ENCODE results near the gene PCCA. TPM values are rescaled to one million over a fixed set of nuclear protein-coding genes. Genes with fewer than 3 reads are reported as not detected.

PCCA gene
- total RNA-seq, 2 experiments from 2014 or later: 7.9 to 8.2 TPM

DNA sequence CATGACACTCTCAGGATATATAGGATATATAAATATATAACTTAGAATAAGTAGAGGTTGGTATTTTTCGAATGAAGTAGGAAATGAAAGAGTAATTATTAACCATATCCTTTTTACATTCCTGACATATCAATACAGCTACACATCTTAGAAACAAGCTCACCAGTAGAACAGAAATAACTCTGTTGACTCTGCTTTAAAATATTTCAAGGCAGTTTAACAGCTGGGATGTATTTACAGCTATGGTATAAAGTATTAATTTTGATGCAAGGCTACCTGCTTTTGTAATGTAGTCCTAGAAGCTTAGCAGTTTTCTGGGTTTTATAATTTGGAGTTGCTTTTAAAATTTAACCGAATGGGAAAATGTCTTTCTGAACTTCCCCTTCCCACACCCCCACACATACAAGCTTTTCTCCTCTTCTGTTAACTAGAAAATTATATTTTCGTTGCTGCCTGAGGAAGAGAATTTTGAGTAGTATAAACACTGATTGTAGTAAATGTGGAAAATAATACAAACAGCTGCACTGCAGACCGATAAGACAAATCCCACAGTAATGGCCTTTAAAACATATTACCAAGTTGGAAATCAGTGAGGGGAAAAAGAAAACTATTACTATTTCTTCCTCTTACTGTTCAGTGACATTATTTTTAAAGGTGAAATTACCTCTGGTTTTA, 352.0 kb downstream of the PCCA start:
- no peak overlapping the region for H3K27ac Mint-ChIP-seq
- H3K9me3 Mint-ChIP-seq: no peaks in the 10 kb centered on the region
- no peak overlapping the region for H3K4me3 Mint-ChIP-seq
- ChIA-PET POLR2A (no interaction called here), CTCF (no interaction called here)
- no peaks in the 10 kb centered on the region for H3K27me3 Mint-ChIP-seq
- no peak for DNase-seq
- H3K36me3 Mint-ChIP-seq: no peaks in the 10 kb centered on the region
- intact Hi-C loops (cut with micrococcal nuclease): no loop called here
- H3K4me1 Mint-ChIP-seq (ENCODE audit: low read depth): no peaks in the 10 kb centered on the region

- POLR2A ChIA-PET: no interaction called here
- no peaks in the 10 kb centered on the region for H3K36me3 Mint-ChIP-seq
- CTCF ChIA-PET: no interaction called here
- H3K4me3 Mint-ChIP-seq: no peak overlapping the region
- H3K4me1 Mint-ChIP-seq (ENCODE audit: low read depth): no peaks in the 10 kb centered on the region
- no peak overlapping the region for H3K27ac Mint-ChIP-seq
- no peaks in the 10 kb centered on the region for H3K9me3 Mint-ChIP-seq
- H3K27me3 Mint-ChIP-seq: no peaks in the 10 kb centered on the region
- no peak for DNase-seq
- intact Hi-C loops (cut with micrococcal nuclease): no loop called here
Measured at GRCh38 chr13:100442095-100442832, 353.4 kb downstream of the PCCA start.

DNA sequence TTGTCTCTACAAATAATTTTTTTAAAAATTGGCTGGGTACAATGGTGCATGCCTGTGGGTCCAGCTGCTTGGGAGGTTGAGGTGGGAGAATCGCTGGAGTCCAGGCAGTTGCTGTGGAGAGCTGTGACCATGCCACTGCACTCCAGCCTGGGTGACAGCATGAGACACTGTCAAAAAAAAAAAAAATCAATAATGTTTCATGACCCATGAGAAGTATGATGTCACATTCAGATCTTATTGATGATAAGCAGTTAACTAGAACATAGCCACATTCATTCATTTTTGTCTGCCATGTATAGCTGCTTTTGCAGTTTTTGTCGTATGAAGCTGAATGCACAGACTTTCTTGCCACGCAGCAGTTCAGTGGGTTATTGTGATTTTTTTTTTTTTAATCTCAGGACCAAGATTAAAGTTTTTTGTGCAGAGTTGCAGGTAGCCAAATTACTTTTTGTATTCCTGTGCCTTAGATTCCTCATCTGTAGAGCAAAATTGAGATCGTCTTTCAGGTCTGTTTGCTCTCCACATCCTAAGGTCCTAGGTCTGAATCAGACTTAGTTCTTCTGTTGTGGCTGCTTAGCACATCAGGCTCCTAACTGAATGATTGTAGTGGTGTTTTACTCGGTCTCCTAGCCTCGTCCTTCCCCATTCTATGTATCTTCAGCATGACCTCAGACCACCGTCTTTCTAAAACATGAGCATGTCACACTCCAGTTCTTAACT, 354.5 kb downstream of the PCCA start:
- Mint-ChIP-seq H3K4me3 (no peak overlapping the region), H3K36me3 (no peaks in the 10 kb centered on the region), H3K9me3 (no peaks in the 10 kb centered on the region), H3K27ac (no peak overlapping the region), H3K27me3 (no peaks in the 10 kb centered on the region), H3K4me1 (ENCODE audit: low read depth) (no peaks in the 10 kb centered on the region)
- no peak for DNase-seq
- ChIA-PET CTCF (no interaction called here), POLR2A (no interaction called here)
- intact Hi-C loops (cut with micrococcal nuclease): no loop called here

DNA sequence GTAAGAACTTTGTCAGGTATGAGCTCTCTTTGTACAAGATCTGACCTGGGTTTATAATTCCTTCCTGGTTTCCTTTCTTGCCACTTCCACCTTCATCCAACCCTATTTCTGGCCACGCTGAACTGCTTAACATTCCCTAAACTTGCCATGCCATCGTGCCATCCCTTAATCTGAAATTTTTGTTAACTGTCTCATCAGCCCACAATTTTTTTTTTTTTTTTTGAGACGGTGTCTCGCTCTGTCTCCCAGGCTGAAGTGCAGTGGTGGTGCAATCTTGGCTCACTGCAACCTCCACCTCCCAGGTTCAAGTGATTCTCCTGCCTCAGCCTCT, 355.1 kb downstream of the PCCA start:
- Mint-ChIP-seq H3K27me3 (no peaks in the 10 kb centered on the region), H3K9me3 (no peaks in the 10 kb centered on the region), H3K27ac (no peak overlapping the region), H3K4me1 (ENCODE audit: low read depth) (no peaks in the 10 kb centered on the region), H3K36me3 (peaks cover 3% of the 10 kb centered on the region), H3K4me3 (no peak overlapping the region)
- ChIA-PET POLR2A (no interaction called here), CTCF (no interaction called here)
- DNase-seq: no peak
- intact Hi-C loops (cut with micrococcal nuclease): no loop called here

- Mint-ChIP-seq H3K4me3 (no peak overlapping the region), H3K27ac (no peak overlapping the region), H3K4me1 (ENCODE audit: low read depth) (no peaks in the 10 kb centered on the region), H3K27me3 (no peaks in the 10 kb centered on the region), H3K36me3 (peaks cover 6% of the 10 kb centered on the region), H3K9me3 (no peaks in the 10 kb centered on the region)
- POLR2A ChIA-PET: no interaction called here
- intact Hi-C loops (cut with micrococcal nuclease): no loop called here
- CTCF ChIA-PET: no interaction called here
- no peak for DNase-seq
Measured at GRCh38 chr13:100447831-100448230, 358.9 kb downstream of the PCCA start.

- POLR2A ChIA-PET: no interaction called here
- Mint-ChIP-seq H3K36me3 (peaks cover 6% of the 10 kb centered on the region), H3K27me3 (no peaks in the 10 kb centered on the region), H3K9me3 (no peaks in the 10 kb centered on the region), H3K27ac (no peak overlapping the region), H3K4me3 (no peak overlapping the region), H3K4me1 (ENCODE audit: low read depth) (peaks cover 6% of the 10 kb centered on the region)
- intact Hi-C loops (cut with micrococcal nuclease): no loop called here
- DNase-seq: no peak
- CTCF ChIA-PET: no interaction called here
Measured at GRCh38 chr13:100451923-100452322, 363.0 kb downstream of the PCCA start.

- H3K4me1 Mint-ChIP-seq (ENCODE audit: low read depth): peaks cover 6% of the 10 kb centered on the region
- ChIA-PET CTCF (no interaction called here), POLR2A (no interaction called here)
- H3K27ac Mint-ChIP-seq: no peak overlapping the region
- no peaks in the 10 kb centered on the region for H3K27me3 Mint-ChIP-seq
- peaks cover 3% of the 10 kb centered on the region for H3K36me3 Mint-ChIP-seq
- intact Hi-C loops (cut with micrococcal nuclease): no loop called here
- no peak for DNase-seq
- no peak overlapping the region for H3K4me3 Mint-ChIP-seq
- peaks cover 6% of the 10 kb centered on the region for H3K9me3 Mint-ChIP-seq
Measured at GRCh38 chr13:100454876-100455275, 366.0 kb downstream of the PCCA start.

GRCh38 chr13:100458673-100459072, 369.8 kb downstream of the PCCA start:
- ChIA-PET POLR2A (no interaction called here), CTCF (no interaction called here)
- Mint-ChIP-seq H3K9me3 (peaks cover 7% of the 10 kb centered on the region), H3K27me3 (no peaks in the 10 kb centered on the region), H3K36me3 (peaks cover 4% of the 10 kb centered on the region), H3K4me3 (no peak overlapping the region), H3K27ac (no peak overlapping the region), H3K4me1 (ENCODE audit: low read depth) (peaks cover 6% of the 10 kb centered on the region)
- intact Hi-C loops (cut with micrococcal nuclease): no loop called here
- no peak for DNase-seq

DNA sequence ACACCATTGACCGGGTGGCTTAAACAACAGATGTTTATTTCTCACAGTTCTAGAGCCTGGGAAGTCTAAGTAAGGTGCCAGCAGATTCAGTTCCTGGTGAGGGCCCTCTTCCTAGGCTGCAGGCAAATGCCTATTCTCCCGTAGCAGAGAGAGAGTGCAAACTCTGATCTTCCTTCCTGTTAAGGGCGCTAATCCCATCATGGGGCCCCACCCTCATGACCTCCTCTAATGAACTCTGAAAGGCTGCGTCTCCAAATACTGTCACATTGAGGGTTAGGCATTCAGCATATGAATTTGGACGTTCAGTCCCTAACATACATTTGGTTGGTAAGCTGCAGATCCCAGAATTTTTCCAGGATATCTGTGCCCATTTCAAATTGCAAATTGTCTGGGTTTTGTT, 370.9 kb downstream of the PCCA start:
- Mint-ChIP-seq H3K27me3 (no peaks in the 10 kb centered on the region), H3K9me3 (peaks cover 7% of the 10 kb centered on the region), H3K36me3 (peaks cover 4% of the 10 kb centered on the region), H3K4me1 (ENCODE audit: low read depth) (peaks cover 6% of the 10 kb centered on the region), H3K27ac (no peak overlapping the region), H3K4me3 (no peak overlapping the region)
- CTCF ChIA-PET: no interaction called here
- no peak for DNase-seq
- POLR2A ChIA-PET: no interaction called here
- intact Hi-C loops (cut with micrococcal nuclease): no loop called here

GRCh38 chr13:100460266-100460665, 371.4 kb downstream of the PCCA start:
- Mint-ChIP-seq H3K4me1 (ENCODE audit: low read depth) (peaks cover 2% of the 10 kb centered on the region), H3K36me3 (peaks cover 4% of the 10 kb centered on the region), H3K4me3 (no peak overlapping the region), H3K27me3 (no peaks in the 10 kb centered on the region), H3K9me3 (peaks cover 7% of the 10 kb centered on the region), H3K27ac (no peak overlapping the region)
- intact Hi-C loops (cut with micrococcal nuclease): no loop called here
- no peak for DNase-seq
- ChIA-PET POLR2A (no interaction called here), CTCF (interaction anchor here (0.7 kb wide), 1 partner anchor 96 kb away, joined by 3 read pairs; no protein-coding TSS in a partner anchor)

DNA sequence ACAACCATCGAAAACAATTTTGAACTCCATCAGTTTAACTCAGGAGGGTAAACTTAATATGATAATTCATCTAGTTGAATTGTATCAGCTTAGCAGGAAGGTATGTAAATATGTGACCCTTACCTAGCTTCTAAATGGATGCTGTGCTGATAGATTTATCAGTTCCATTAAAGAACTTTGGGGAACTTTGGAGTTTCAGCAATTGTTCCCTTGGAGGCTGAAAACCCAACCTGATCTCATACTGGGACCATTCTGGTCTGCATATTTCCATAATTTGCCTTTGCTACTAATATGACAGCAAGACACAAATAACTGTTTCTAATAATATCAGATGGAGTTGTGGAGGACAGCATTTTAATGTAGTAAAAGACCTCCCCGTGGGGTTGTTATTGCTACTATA, 371.9 kb downstream of the PCCA start:
- CTCF ChIA-PET: interaction anchor here (0.7 kb wide), 2 partner anchors 53 to 97 kb away, joined by 3 read pairs; no protein-coding TSS in a partner anchor
- intact Hi-C loops (cut with micrococcal nuclease): no loop called here
- no peaks in the 10 kb centered on the region for H3K4me1 Mint-ChIP-seq (ENCODE audit: low read depth)
- H3K4me3 Mint-ChIP-seq: no peak overlapping the region
- no peaks in the 10 kb centered on the region for H3K27me3 Mint-ChIP-seq
- H3K27ac Mint-ChIP-seq: no peak overlapping the region
- H3K9me3 Mint-ChIP-seq: peaks cover 7% of the 10 kb centered on the region
- POLR2A ChIA-PET: no interaction called here
- peaks cover 4% of the 10 kb centered on the region for H3K36me3 Mint-ChIP-seq
- DNase-seq: no peak

DNA sequence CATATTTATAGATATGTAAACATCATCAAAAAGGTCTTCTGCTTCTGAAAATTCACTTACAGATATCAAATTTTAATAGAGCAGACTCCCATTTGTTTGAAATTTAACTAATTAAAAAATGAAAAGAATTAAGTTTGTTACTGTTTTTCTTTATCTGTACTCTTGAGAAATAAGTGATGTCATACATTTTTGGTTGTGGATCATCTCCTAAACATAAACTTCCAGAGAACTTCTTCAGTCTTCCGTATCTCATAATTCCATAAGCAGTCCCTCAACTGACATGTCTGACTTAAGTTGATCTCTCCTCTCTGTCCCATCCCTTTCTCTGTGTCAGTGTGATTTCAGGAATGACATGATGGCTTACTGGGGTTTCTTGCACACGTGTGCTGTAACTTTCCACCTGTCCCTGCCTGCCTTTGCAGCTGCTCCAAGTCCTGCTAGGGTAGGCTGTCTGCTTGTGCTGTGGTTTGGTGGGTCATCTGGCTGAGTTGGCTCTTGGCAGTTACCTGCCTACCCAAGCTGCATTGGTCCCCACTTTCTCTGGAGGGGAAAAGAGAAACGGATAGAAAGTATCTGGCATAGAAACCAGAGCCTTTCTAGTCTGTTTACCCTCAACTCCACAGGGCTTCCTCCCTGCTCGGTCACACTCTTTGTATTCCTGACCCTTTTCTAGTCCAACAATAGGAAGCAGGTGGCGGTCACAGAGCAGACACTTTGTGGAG, 372.6 kb downstream of the PCCA start:
- H3K27me3 Mint-ChIP-seq: no peaks in the 10 kb centered on the region
- no peaks in the 10 kb centered on the region for H3K4me1 Mint-ChIP-seq (ENCODE audit: low read depth)
- CTCF ChIA-PET: interaction anchor here (0.7 kb wide), 1 partner anchor 52 kb away, joined by 3 read pairs; no protein-coding TSS in a partner anchor
- H3K9me3 Mint-ChIP-seq: peaks cover 7% of the 10 kb centered on the region
- POLR2A ChIA-PET: no interaction called here
- intact Hi-C loops (cut with micrococcal nuclease): no loop called here
- no peak for DNase-seq
- no peak overlapping the region for H3K27ac Mint-ChIP-seq
- H3K4me3 Mint-ChIP-seq: no peak overlapping the region
- peaks cover 4% of the 10 kb centered on the region for H3K36me3 Mint-ChIP-seq

All from activated CD4-positive, alpha-beta memory T cell treated with anti-CD3 and anti-CD28 coated beads for 36 hours (primary cell).